OCI-LY7 (cell line): ENCODE measurements around the gene BICD1. TPM values are rescaled to one million over a fixed set of nuclear protein-coding genes. Genes with fewer than 3 reads are reported as not detected.

Experiments
- BruUV-seq: library from RNA; stranded (reverse); fragments of 400-500 nt; replicated peaks from 2 replicates; lab custom pipeline; 2021; lab: Mats Ljungman, UMichigan
- CTCF ChIA-PET: fragments of 300-600 bp; sonication (Branson Sonifier 250); formaldehyde crosslinking; loops from one replicate; lab custom pipeline; 2022; ENCODE audit warnings: antibody characterized with exemption; ENCODE audit not compliant: unreplicated experiment; lab: Charles Lee
- POLR2A ChIA-PET: fragments of 300-600 bp; sonication (Branson Sonifier 250); formaldehyde crosslinking; loops from one replicate; lab custom pipeline; 2022; ENCODE audit warnings: antibody characterized with exemption; lab: Charles Lee
- DNase-seq: peaks from one replicate; pipeline ENCODE4 v3.0.0-alpha.2; 2015; ENCODE audit warnings: low spot score
- H2AFZ ChIP-seq: fragments of 200-600 bp; sonication (generic), shearing (Covaris generic); 2 replicates; pipeline ENCODE4 v1.6.1; 2014; ENCODE audit warnings: mild to moderate bottlenecking, antibody characterized with exemption, low read length, moderate library complexity
- H3K27ac ChIP-seq: fragments of 200-600 bp; sonication (generic); 2 replicates; pipeline ENCODE4 v1.5.1; 2014; ENCODE audit warnings: mixed run types, low read depth, mild to moderate bottlenecking, moderate library complexity, low read length, inconsistent platforms; ENCODE audit not compliant: poor library complexity, severe bottlenecking
- H3K36me3 ChIP-seq: fragments of 200-600 bp; sonication (generic); 2 replicates; pipeline ENCODE4 v1.6.1; 2014; ENCODE audit warnings: mild to moderate bottlenecking, antibody characterized with exemption, low read length, moderate library complexity, mixed read lengths; ENCODE audit not compliant: insufficient read depth
- H3K4me1 ChIP-seq: fragments of 200-600 bp; sonication (generic); 2 replicates; pipeline ENCODE4 v1.5.1; 2014; ENCODE audit warnings: mild to moderate bottlenecking, low read length; ENCODE audit not compliant: insufficient read depth, poor library complexity, severe bottlenecking
- H3K4me2 ChIP-seq: fragments of 200-600 bp; sonication (generic); 2 replicates; pipeline ENCODE4 v1.6.1; 2014; ENCODE audit warnings: mild to moderate bottlenecking, low read length
- H3K4me3 ChIP-seq: fragments of 200-600 bp; sonication (generic); 2 replicates; pipeline ENCODE4 v1.5.1; 2014; ENCODE audit warnings: mild to moderate bottlenecking, low read depth, low read length; ENCODE audit not compliant: poor library complexity, severe bottlenecking
- H3K79me2 ChIP-seq: fragments of 200-600 bp; sonication (generic); 2 replicates; pipeline ENCODE4 v1.6.1; 2016; ENCODE audit warnings: low read depth, mild to moderate bottlenecking, low read length, moderate library complexity, mixed read lengths; ENCODE audit not compliant: insufficient read depth
- H3K9me2 ChIP-seq: fragments of 200-600 bp; sonication (generic); 2 replicates; pipeline ENCODE4 v1.6.1; 2016; ENCODE audit warnings: mild to moderate bottlenecking, low read length, mixed read lengths; ENCODE audit not compliant: insufficient read depth
- H3K9me3 ChIP-seq: fragments of 200-600 bp; sonication (generic); 2 replicates; pipeline ENCODE4 v1.6.1; 2014; ENCODE audit warnings: mild to moderate bottlenecking, mixed run types, low read length, mixed read lengths
- H4K20me1 ChIP-seq: fragments of 200-600 bp; sonication (generic); 2 replicates; pipeline ENCODE4 v1.6.1; 2014; ENCODE audit warnings: mild to moderate bottlenecking, antibody characterized with exemption, low read length, moderate library complexity, mixed read lengths; ENCODE audit not compliant: insufficient read depth
- EZH2phosphoT487 ChIP-seq: fragments of 200-600 bp; sonication (generic); IDR thresholded peaks from 2 replicates; pipeline ENCODE4 v1.6.1; 2018; ENCODE audit warnings: low read depth, borderline replicate concordance, mild to moderate bottlenecking, mixed run types, antibody characterized with exemption, low read length, moderate library complexity, mixed read lengths
- intact Hi-C: fragments of 100-400 bp; cut with micrococcal nuclease; formaldehyde crosslinking; loops from one replicate; pipeline ENCODE4 v1.10.0; 2022; ENCODE audit not compliant: unreplicated experiment
- total RNA-seq, 2 experiments: library from RNA; depleted of rRNA in 1 of 2; stranded (reverse); fragments of >200 nt in 1 of 2; shearing (Covaris generic) in 1 of 2; gene quantifications; 2 replicates each; pipeline ENCODE4 v1.2.3, GENCODE V29; 2014 to 2022
- TF ChIP-seq, protein P1 (sequence below): fragments of 200-600 bp; sonication (generic); conservative IDR thresholded peaks from 2 replicates; pipeline ENCODE4 v1.5.1; 2014; ENCODE audit warnings: mild to moderate bottlenecking, antibody characterized with exemption, low read length, moderate library complexity, mixed read lengths

Gene BICD1
- total RNA-seq, 2 experiments from 2014 or later: 42.9 to 88.2 TPM

DNA sequence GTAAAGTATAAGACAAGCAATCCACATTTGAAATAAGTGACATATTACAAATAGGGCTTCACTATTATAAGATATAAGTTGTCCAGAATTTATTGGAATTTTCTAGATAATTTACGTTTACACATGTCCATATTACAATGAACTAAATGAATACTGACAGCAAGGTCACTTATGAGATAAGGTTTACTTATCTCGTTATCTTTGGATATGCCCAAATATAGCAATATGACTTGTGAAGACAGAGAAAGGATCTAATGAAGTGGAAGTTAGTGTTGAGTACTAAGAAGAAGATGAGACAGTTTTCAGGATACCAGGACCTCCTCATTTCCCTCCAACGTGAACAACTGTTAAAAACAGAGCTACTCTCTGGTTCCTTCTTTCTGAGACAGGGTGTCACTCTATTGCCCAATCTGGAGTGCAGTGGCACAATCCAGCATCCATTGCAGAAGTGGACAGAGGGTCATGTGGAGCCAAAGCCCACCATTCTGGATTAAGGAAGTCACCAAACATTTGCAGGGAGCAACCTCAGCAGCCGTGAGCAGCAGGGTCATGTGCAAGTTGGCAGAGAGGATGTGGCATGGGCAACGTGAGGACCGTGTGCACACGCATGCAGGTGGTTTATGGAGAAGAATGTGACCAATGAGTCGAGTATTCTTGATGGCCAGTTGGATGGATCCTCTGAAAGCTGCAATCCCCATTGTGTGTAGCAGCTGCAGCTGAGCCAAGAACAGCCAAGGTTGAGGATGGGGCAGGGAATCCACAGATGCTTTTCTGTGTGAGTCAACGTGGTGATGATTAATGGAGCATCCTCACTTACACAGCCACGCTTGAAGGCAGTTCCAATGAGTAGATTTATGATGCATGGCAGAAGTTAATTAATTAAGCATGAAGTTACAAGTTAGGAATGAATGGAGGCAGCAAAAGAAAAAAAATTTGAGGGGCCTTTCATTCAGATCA is 111.0 kb downstream of the BICD1 start:
- Histone ChIP-seq H3K4me2 (peak overlapping the region; percentile 27; the same call in 1 of the 2 replicates), H3K79me2 (peaks cover 26% of the 10 kb centered on the region; the same call in 1 of the 2 replicates), H3K27ac (peak overlapping the region; percentile 10), H4K20me1 (no peaks in the 10 kb centered on the region), H3K36me3 (peaks cover 46% of the 10 kb centered on the region), H3K4me3 (no peak overlapping the region), H3K9me3 (no peaks in the 10 kb centered on the region), H2AFZ (no peak overlapping the region), H3K9me2 (no peaks in the 10 kb centered on the region), H3K4me1 (peaks cover 44% of the 10 kb centered on the region)
- CTCF ChIA-PET: interaction anchor here (1.3 kb wide), 1 partner anchor 48 kb away, joined by 3 read pairs; no protein-coding TSS in a partner anchor
- peak; percentile 12 for DNase-seq
- no TSS peak for BruUV-seq
- POLR2A ChIA-PET: interaction anchor here (0.5 to 1.8 kb wide), 3 partner anchors 10 to 80 kb away, joined by 3 to 5 read pairs (median 3); no protein-coding TSS in a partner anchor
- intact Hi-C loops: no loop called here
- TF ChIP-seq EZH2phosphoT487: no peak
- TF ChIP-seq, protein P1, sequence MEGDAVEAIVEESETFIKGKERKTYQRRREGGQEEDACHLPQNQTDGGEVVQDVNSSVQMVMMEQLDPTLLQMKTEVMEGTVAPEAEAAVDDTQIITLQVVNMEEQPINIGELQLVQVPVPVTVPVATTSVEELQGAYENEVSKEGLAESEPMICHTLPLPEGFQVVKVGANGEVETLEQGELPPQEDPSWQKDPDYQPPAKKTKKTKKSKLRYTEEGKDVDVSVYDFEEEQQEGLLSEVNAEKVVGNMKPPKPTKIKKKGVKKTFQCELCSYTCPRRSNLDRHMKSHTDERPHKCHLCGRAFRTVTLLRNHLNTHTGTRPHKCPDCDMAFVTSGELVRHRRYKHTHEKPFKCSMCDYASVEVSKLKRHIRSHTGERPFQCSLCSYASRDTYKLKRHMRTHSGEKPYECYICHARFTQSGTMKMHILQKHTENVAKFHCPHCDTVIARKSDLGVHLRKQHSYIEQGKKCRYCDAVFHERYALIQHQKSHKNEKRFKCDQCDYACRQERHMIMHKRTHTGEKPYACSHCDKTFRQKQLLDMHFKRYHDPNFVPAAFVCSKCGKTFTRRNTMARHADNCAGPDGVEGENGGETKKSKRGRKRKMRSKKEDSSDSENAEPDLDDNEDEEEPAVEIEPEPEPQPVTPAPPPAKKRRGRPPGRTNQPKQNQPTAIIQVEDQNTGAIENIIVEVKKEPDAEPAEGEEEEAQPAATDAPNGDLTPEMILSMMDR: no peak

DNA sequence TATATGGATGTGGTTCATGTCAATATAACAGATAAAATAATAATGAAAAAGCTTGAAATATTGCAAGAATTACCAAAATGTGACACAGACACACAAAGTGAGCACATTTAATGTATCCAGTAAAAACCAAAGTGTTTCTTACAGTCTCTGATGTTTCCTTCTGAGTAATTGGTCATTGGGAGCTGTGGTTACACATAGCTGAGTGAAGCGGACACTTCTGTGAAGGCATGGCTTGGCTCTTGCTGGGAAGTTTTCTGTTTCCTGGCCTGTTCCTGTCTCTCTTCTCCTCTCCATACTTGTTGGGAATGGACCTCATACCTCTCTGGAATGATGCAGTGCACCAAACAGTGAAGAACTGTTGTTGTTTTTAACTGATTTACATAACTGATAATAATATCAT is 117.3 kb downstream of the BICD1 start:
- BruUV-seq: TSS peak; percentile 3
- H3K79me2 ChIP-seq: peaks cover 12% of the 10 kb centered on the region; the same call in 1 of the 2 replicates

More for the DNA sequence above, 117.3 kb downstream of the BICD1 start:
- intact Hi-C loops: no loop called here
- H3K9me2 ChIP-seq: no peaks in the 10 kb centered on the region
- H3K4me2 ChIP-seq: no peak overlapping the region
- H2AFZ ChIP-seq: no peak overlapping the region
- ChIA-PET CTCF (no interaction called here), POLR2A (interaction anchor here (0.5 to 1.8 kb wide), 7 partner anchors 9 to 798 kb away, joined by 3 to 5 read pairs (median 3); no protein-coding TSS in a partner anchor)
- H4K20me1 ChIP-seq: no peaks in the 10 kb centered on the region
- no peak overlapping the region for H3K27ac ChIP-seq
- no peaks in the 10 kb centered on the region for H3K9me3 ChIP-seq
- peaks cover 2% of the 10 kb centered on the region for H3K4me1 ChIP-seq
- TF ChIP-seq, protein P1: no peak
- no peak for TF ChIP-seq EZH2phosphoT487
- peaks cover 61% of the 10 kb centered on the region for H3K36me3 ChIP-seq
- DNase-seq: no peak
- no peak overlapping the region for H3K4me3 ChIP-seq
